DND-41 (cell line): ENCODE measurements around the gene TNIK.

ENCODE experiments used
- ATAC-seq: fragments of 200-7000 bp; cut with Tn5 transposase; 3 replicates; pipeline ENCODE4 v1.9.1; 2021; ENCODE audit warnings: low read depth; ENCODE audit not compliant: insufficient read depth
- DNase-seq: peaks from one replicate; pipeline ENCODE4 v3.0.0-alpha.2; 2020
- H2AFZ ChIP-seq: 2 replicates; pipeline ENCODE4 v1.6.0; 2012; ENCODE audit warnings: low read depth, low read length
- H3K27ac ChIP-seq: 2 replicates; pipeline ENCODE4 v1.5.1; 2012; ENCODE audit warnings: low read length, inconsistent platforms
- H3K27me3 ChIP-seq: fragments of 200-600 bp; sonication (generic); 2 replicates; pipeline ENCODE4 v1.6.0; 2012; ENCODE audit warnings: low read length, mild to moderate bottlenecking, inconsistent platforms; ENCODE audit not compliant: insufficient read depth, poor library complexity
- H3K36me3 ChIP-seq: 2 replicates; pipeline ENCODE4 v1.5.1; 2012; ENCODE audit warnings: low read length, inconsistent platforms; ENCODE audit not compliant: insufficient read depth
- H3K4me1 ChIP-seq: 2 replicates; pipeline ENCODE4 v1.5.1; 2012; ENCODE audit warnings: mild to moderate bottlenecking, low read length; ENCODE audit not compliant: insufficient read depth
- H3K4me2 ChIP-seq: 2 replicates; pipeline ENCODE4 v1.6.0; 2012; ENCODE audit warnings: mild to moderate bottlenecking, moderate library complexity, low read length, inconsistent platforms; ENCODE audit not compliant: insufficient read depth
- H3K4me3 ChIP-seq, 2 experiments: fragments of 200-600 bp in 1 of 2; shearing (Covaris generic) in 1 of 2; 2 replicates each; pipeline ENCODE4 v1.5.1; 2012 to 2016; ENCODE audit warnings: inconsistent platforms in 2 of 2, low read length in 2 of 2, mild to moderate bottlenecking in 2 of 2, low read depth in 1 of 2, moderate library complexity in 1 of 2
- H3K79me2 ChIP-seq: 2 replicates; pipeline ENCODE4 v1.6.0; 2012; ENCODE audit warnings: low read length, inconsistent platforms; ENCODE audit not compliant: insufficient read depth
- H3K9ac ChIP-seq: 2 replicates; pipeline ENCODE4 v1.6.0; 2012; ENCODE audit warnings: low read depth, mild to moderate bottlenecking, inconsistent platforms, low read length, moderate library complexity
- H3K9me3 ChIP-seq: 2 replicates; pipeline ENCODE4 v1.5.1; 2012; ENCODE audit warnings: low read length, moderate library complexity, mild to moderate bottlenecking, inconsistent platforms; ENCODE audit not compliant: insufficient read depth, severe bottlenecking
- H4K20me1 ChIP-seq: 2 replicates; pipeline ENCODE4 v1.6.0; 2012; ENCODE audit warnings: low read length; ENCODE audit not compliant: insufficient read depth
- CTCF ChIP-seq: IDR thresholded peaks from 2 replicates; pipeline ENCODE4 v1.5.1; 2012; ENCODE audit warnings: borderline replicate concordance, low read length, moderate library complexity, mild to moderate bottlenecking; ENCODE audit not compliant: poor library complexity, severe bottlenecking; ENCODE audit errors: extremely low read depth
- EZH2 ChIP-seq: IDR thresholded peaks from 3 replicates; pipeline ENCODE4 v1.6.1; 2012; ENCODE audit warnings: borderline replicate concordance, low read depth, mild to moderate bottlenecking, moderate library complexity, low read length, inconsistent platforms; ENCODE audit not compliant: severe bottlenecking

The TNIK gene

DNA sequence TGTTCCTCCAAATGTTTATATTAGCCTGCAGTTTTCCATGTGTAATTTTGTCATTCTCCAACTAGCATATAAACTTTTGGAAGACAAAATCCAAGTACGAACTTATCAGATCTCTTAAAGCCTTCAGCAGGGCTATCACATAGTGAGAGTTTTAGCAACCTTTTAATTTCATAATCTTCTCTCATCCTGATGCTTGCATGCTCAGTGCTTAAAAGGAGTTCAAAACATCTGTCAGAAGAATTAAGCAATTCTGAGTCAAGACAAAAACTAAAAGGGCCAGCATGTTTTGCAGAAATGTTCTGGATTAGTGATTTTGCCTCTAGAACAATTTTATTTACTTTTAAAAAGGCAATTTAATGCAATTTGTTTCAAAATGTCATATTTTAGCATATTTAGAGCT, 360.3 kb downstream of the TNIK start:
- TF ChIP-seq EZH2 (no peak), CTCF (no peak)
- H3K9me3 ChIP-seq = no peaks in the 10 kb centered on the region
- ATAC-seq (no peak), DNase-seq (no peak)
- H3K27ac ChIP-seq = no peak overlapping the region
- no peaks in the 10 kb centered on the region for H3K79me2 ChIP-seq
- no peak overlapping the region for H2AFZ ChIP-seq
- H3K4me2 ChIP-seq = no peak overlapping the region
- no peaks in the 10 kb centered on the region for H4K20me1 ChIP-seq
- no peak overlapping the region for H3K4me3 ChIP-seq
- no peaks in the 10 kb centered on the region for H3K4me1 ChIP-seq
- H3K9ac ChIP-seq = no peak overlapping the region
- no peaks in the 10 kb centered on the region for H3K27me3 ChIP-seq
- H3K36me3 ChIP-seq = no peaks in the 10 kb centered on the region

- no peak for DNase-seq
- no peaks in the 10 kb centered on the region for H3K4me1 ChIP-seq
- H3K4me3 ChIP-seq = no peak overlapping the region
- H3K27ac ChIP-seq = no peak overlapping the region
- no peak overlapping the region for H2AFZ ChIP-seq
- TF ChIP-seq EZH2 = no peak
- TF ChIP-seq CTCF = no peak
- no peaks in the 10 kb centered on the region for H4K20me1 ChIP-seq
- no peaks in the 10 kb centered on the region for H3K36me3 ChIP-seq
- H3K4me2 ChIP-seq = no peak overlapping the region
- no peak overlapping the region for H3K9ac ChIP-seq
- H3K27me3 ChIP-seq = peaks cover 3% of the 10 kb centered on the region
- H3K9me3 ChIP-seq = no peaks in the 10 kb centered on the region
- H3K79me2 ChIP-seq = no peaks in the 10 kb centered on the region
- no peak for ATAC-seq
These were observed 365.1 kb downstream of the TNIK start for GRCh38 chr3:171095063-171095462.

DNA sequence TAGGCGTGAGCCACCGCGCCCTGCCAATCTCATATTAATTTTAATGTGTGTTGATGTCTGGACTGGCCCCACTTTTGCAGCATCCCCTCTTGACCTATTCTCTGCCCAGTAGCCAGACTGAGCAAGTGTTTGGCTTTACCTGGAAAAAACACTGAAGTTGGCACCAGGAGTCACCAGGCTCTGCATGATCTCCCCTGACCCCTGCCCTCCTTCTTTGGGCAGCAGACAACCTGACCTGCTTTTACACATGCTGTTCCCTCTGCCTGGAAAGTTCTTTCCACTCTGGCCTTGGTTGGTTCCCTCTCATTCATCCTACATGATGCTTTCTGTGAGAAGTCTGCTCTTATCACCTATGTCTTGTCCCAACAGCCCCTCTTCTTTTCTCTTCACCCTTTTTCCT, 365.8 kb downstream of the TNIK start:
- Histone ChIP-seq H3K36me3 (no peaks in the 10 kb centered on the region), H3K4me3 (no peak overlapping the region), H3K9me3 (no peaks in the 10 kb centered on the region), H2AFZ (no peak overlapping the region), H3K9ac (no peak overlapping the region), H4K20me1 (no peaks in the 10 kb centered on the region), H3K79me2 (no peaks in the 10 kb centered on the region), H3K27me3 (peaks cover 3% of the 10 kb centered on the region), H3K4me2 (no peak overlapping the region), H3K27ac (no peak overlapping the region), H3K4me1 (no peaks in the 10 kb centered on the region)
- DNase-seq (no peak), ATAC-seq (no peak)
- no peak for TF ChIP-seq EZH2
- no peak for TF ChIP-seq CTCF

- H3K9ac ChIP-seq = no peak overlapping the region
- no peak overlapping the region for H3K4me3 ChIP-seq
- TF ChIP-seq EZH2 = no peak
- no peak for TF ChIP-seq CTCF
- H3K4me1 ChIP-seq = no peaks in the 10 kb centered on the region
- H3K27me3 ChIP-seq = peaks cover 9% of the 10 kb centered on the region
- H3K79me2 ChIP-seq = no peaks in the 10 kb centered on the region
- no peak overlapping the region for H2AFZ ChIP-seq
- DNase-seq (no peak), ATAC-seq (no peak)
- no peaks in the 10 kb centered on the region for H3K9me3 ChIP-seq
- no peaks in the 10 kb centered on the region for H3K36me3 ChIP-seq
- H3K4me2 ChIP-seq = no peak overlapping the region
- H3K27ac ChIP-seq = no peak overlapping the region
- H4K20me1 ChIP-seq = no peaks in the 10 kb centered on the region
These were observed 366.7 kb downstream of the TNIK start for GRCh38 chr3:171093462-171093861.
